HEK293T (cell line): Measurements from ENCODE around the gene ETHE1.

ENCODE experiments used
- ARNT ChIP-seq: fragments of 450-650 bp; IDR thresholded peaks from 2 replicates; pipeline ENCODE4 v1.6.1; 2017; ENCODE audit warnings: mild to moderate bottlenecking
- BHLHE40 ChIP-seq: fragments of 450-650 bp; IDR thresholded peaks from 2 replicates; pipeline ENCODE4 v1.6.1; 2016; ENCODE audit warnings: mild to moderate bottlenecking, moderate library complexity, borderline replicate concordance
- CTBP1 ChIP-seq: fragments of 450-650 bp; IDR thresholded peaks from 2 replicates; pipeline ENCODE4 v1.6.1; 2016; ENCODE audit warnings: borderline replicate concordance
- FOXK2 ChIP-seq: fragments of 450-650 bp; IDR thresholded peaks from 2 replicates; pipeline ENCODE4 v1.6.1; 2016; ENCODE audit warnings: mild to moderate bottlenecking
- FOXM1 ChIP-seq: fragments of 450-650 bp; IDR thresholded peaks from 2 replicates; pipeline ENCODE4 v1.6.1; 2017; ENCODE audit warnings: mild to moderate bottlenecking, borderline replicate concordance
- HDGF ChIP-seq: fragments of 450-650 bp; IDR thresholded peaks from 2 replicates; pipeline ENCODE4 v1.6.1; 2017; ENCODE audit warnings: antibody characterized with exemption, borderline replicate concordance
- LEF1 ChIP-seq: fragments of 450-650 bp; IDR thresholded peaks from 2 replicates; pipeline ENCODE4 v1.6.1; 2017; ENCODE audit warnings: mild to moderate bottlenecking, borderline replicate concordance
- PKNOX1 ChIP-seq: fragments of 450-650 bp; IDR thresholded peaks from 2 replicates; pipeline ENCODE4 v1.6.1; 2016
- SUZ12 ChIP-seq: fragments of 450-650 bp; IDR thresholded peaks from 2 replicates; pipeline ENCODE4 v1.6.1; 2016; ENCODE audit warnings: mild to moderate bottlenecking
- TARDBP ChIP-seq: fragments of 450-650 bp; IDR thresholded peaks from 2 replicates; pipeline ENCODE4 v1.6.1; 2016

GRCh38 chr19:43572171-43572588 is 45.2 kb upstream of the ETHE1 start:
- TF ChIP-seq HDGF, result no peak
- TF ChIP-seq CTBP1, result no peak
- TF ChIP-seq FOXK2, result no peak
- TF ChIP-seq BHLHE40, result no peak
- TF ChIP-seq FOXM1, result no peak
- TF ChIP-seq LEF1, result no peak
- no peak for TF ChIP-seq TARDBP
- TF ChIP-seq ARNT, result no peak
- no peak for TF ChIP-seq PKNOX1
- no peak for TF ChIP-seq SUZ12
